Neural cell (in vitro differentiated cells): Measurements from ENCODE around the gene GABRQ. TPM values are rescaled to one million over a fixed set of nuclear protein-coding genes. Genes with fewer than 3 reads are reported as not detected.
A peak's percentile ranks its signal among the peaks of the same experiment; 100 is the strongest.

Experiments used
- H2AFZ ChIP-seq: fragments of 200-600, 300-800 bp; sonication (generic), shearing (Covaris generic); 2 replicates; pipeline ENCODE4 v1.6.0; 2014; ENCODE audit warnings: low read depth, mild to moderate bottlenecking, antibody characterized with exemption, low read length, moderate library complexity
- H3F3A ChIP-seq: fragments of 200-600 bp; shearing (Covaris generic); 2 replicates; pipeline ENCODE4 v1.6.1; 2016; ENCODE audit warnings: mild to moderate bottlenecking, moderate library complexity, mixed read lengths, antibody characterized with exemption, low read length; ENCODE audit not compliant: insufficient read depth, poor library complexity, severe bottlenecking
- H3K27ac ChIP-seq: fragments of 200-600, 300-800 bp; sonication (generic), shearing (Covaris generic); 2 replicates; pipeline ENCODE4 v1.5.1; 2014; ENCODE audit warnings: mild to moderate bottlenecking, low read length, moderate library complexity
- H3K27me3 ChIP-seq: fragments of 300-800, 200-600 bp; sonication (generic), shearing (Covaris generic); 2 replicates; pipeline ENCODE4 v1.6.0; 2014; ENCODE audit warnings: mild to moderate bottlenecking, low read depth, low read length, moderate library complexity; ENCODE audit not compliant: insufficient read depth
- H3K36me3 ChIP-seq: fragments of 300-800, 200-600 bp; sonication (generic), shearing (Covaris generic); 2 replicates; pipeline ENCODE4 v1.5.1; 2014; ENCODE audit warnings: mild to moderate bottlenecking, antibody characterized with exemption, low read length, moderate library complexity; ENCODE audit not compliant: insufficient read depth
- H3K4me2 ChIP-seq: fragments of 300-800, 200-600 bp; sonication (generic), shearing (Covaris generic); 2 replicates; pipeline ENCODE4 v1.6.0; 2014; ENCODE audit warnings: mild to moderate bottlenecking, low read length
- H3K4me3 ChIP-seq: fragments of 300-800, 200-600 bp; sonication (generic), shearing (Covaris generic); 2 replicates; pipeline ENCODE4 v1.5.1; 2014; ENCODE audit warnings: mild to moderate bottlenecking, low read length, moderate library complexity
- H3K79me2 ChIP-seq: fragments of 200-600 bp; shearing (Covaris generic); replicated peaks from 2 replicates; pipeline ENCODE4 v1.6.0; 2014; ENCODE audit warnings: mild to moderate bottlenecking, low read length, moderate library complexity; ENCODE audit not compliant: insufficient read depth
- H3K9ac ChIP-seq: fragments of 300-800, 200-600 bp; sonication (generic), shearing (Covaris generic); 2 replicates; pipeline ENCODE4 v1.6.1; 2016; ENCODE audit warnings: mild to moderate bottlenecking, low read length, mixed read lengths
- H3K9me2 ChIP-seq: fragments of 200-600 bp; shearing (Covaris generic); 2 replicates; pipeline ENCODE4 v1.6.1; 2016; ENCODE audit warnings: mild to moderate bottlenecking, low read length, mixed read lengths; ENCODE audit not compliant: insufficient read depth
- H3K9me3 ChIP-seq: fragments of 200-600, 300-800 bp; sonication (generic), shearing (Covaris generic); 2 replicates; pipeline ENCODE4 v1.6.1; 2016; ENCODE audit warnings: mild to moderate bottlenecking, mixed run types, low read length, moderate library complexity, mixed read lengths
- H4K20me1 ChIP-seq: fragments of 200-600 bp; shearing (Covaris generic); 2 replicates; pipeline ENCODE4 v1.6.1; 2016; ENCODE audit warnings: mild to moderate bottlenecking, mixed run types; ENCODE audit not compliant: insufficient read depth
- CTCF ChIP-seq: fragments of 450-650 bp; IDR thresholded peaks from 2 replicates; pipeline ENCODE4 v1.5.1; 2014; ENCODE audit warnings: antibody characterized with exemption, mild to moderate bottlenecking, moderate library complexity; ENCODE audit not compliant: poor library complexity, severe bottlenecking
- EP300 ChIP-seq: fragments of 450-650 bp; conservative IDR thresholded peaks from 2 replicates; pipeline ENCODE4 v1.6.1; 2014; ENCODE audit warnings: antibody characterized with exemption, mild to moderate bottlenecking, moderate library complexity; ENCODE audit not compliant: poor library complexity, severe bottlenecking
- EZH2 ChIP-seq: fragments of 200-600, 300-800 bp; shearing (Covaris generic), sonication (generic); IDR thresholded peaks from 2 replicates; pipeline ENCODE4 v1.6.1; 2014; ENCODE audit warnings: antibody characterized with exemption, low read length, borderline replicate concordance, mild to moderate bottlenecking; ENCODE audit not compliant: insufficient read depth, poor library complexity, severe bottlenecking
- MXI1 ChIP-seq: fragments of 450-650 bp; conservative IDR thresholded peaks from 2 replicates; pipeline ENCODE4 v1.6.1; 2014; ENCODE audit warnings: antibody characterized with exemption, mild to moderate bottlenecking; ENCODE audit not compliant: poor library complexity, severe bottlenecking
- POLR2AphosphoS5 ChIP-seq: IDR thresholded peaks from 2 replicates; pipeline ENCODE4 v1.6.1; 2012
- RAD21 ChIP-seq: fragments of 450-650 bp; conservative IDR thresholded peaks from 2 replicates; pipeline ENCODE4 v1.6.1; 2014; ENCODE audit warnings: antibody characterized with exemption, mild to moderate bottlenecking, moderate library complexity
- REST ChIP-seq: IDR thresholded peaks from 2 replicates; pipeline ENCODE4 v1.6.1; 2012; ENCODE audit warnings: borderline replicate concordance
- SMC3 ChIP-seq: fragments of 450-650 bp; conservative IDR thresholded peaks from 2 replicates; pipeline ENCODE4 v1.6.1; 2014; ENCODE audit warnings: antibody characterized with exemption, mild to moderate bottlenecking, moderate library complexity; ENCODE audit not compliant: poor library complexity
- TAF1 ChIP-seq: IDR thresholded peaks from 2 replicates; pipeline ENCODE4 v1.6.1; 2012; ENCODE audit warnings: low read depth
- polyA plus RNA-seq: library from polyadenylated mRNA; depleted of rRNA; stranded (reverse); fragments of >200 nt; gene quantifications from 2 replicates; pipeline ENCODE4 v1.2.3, GENCODE V29; 2014

GABRQ gene
- polyA plus RNA-seq, 1 donor from 2014 or later = 1.2 TPM

- no peak overlapping the region for H2AFZ ChIP-seq
These were observed 2.5 kb downstream of the GABRQ start for GRCh38 chrX:152640034-152640818.

GRCh38 chrX:152641256-152641875 is 3.7 kb downstream of the GABRQ start:
- H3F3A ChIP-seq = no peaks in the 10 kb centered on the region
- H3K4me3 ChIP-seq = no peak overlapping the region
- H2AFZ ChIP-seq = no peak overlapping the region
- TF ChIP-seq TAF1 (no peak), SMC3 (no peak)
- H3K79me2 ChIP-seq = no peaks in the 10 kb centered on the region
- H3K9me3 ChIP-seq = no peaks in the 10 kb centered on the region
- H3K4me2 ChIP-seq = no peak overlapping the region
- no peaks in the 10 kb centered on the region for H3K36me3 ChIP-seq
- no peak overlapping the region for H3K27ac ChIP-seq
- no peak overlapping the region for H3K9ac ChIP-seq
- H3K27me3 ChIP-seq = peaks cover 7% of the 10 kb centered on the region
- no peaks in the 10 kb centered on the region for H4K20me1 ChIP-seq
- H3K9me2 ChIP-seq = no peaks in the 10 kb centered on the region

More at GRCh38 chrX:152640034-152640818, 2.5 kb downstream of the GABRQ start:
- Histone ChIP-seq H4K20me1 (no peaks in the 10 kb centered on the region), H3K36me3 (no peaks in the 10 kb centered on the region), H3K27me3 (peaks cover 7% of the 10 kb centered on the region), H3K9ac (no peak overlapping the region), H3K4me3 (no peak overlapping the region), H3K9me3 (no peaks in the 10 kb centered on the region), H3K9me2 (no peaks in the 10 kb centered on the region), H3K79me2 (no peaks in the 10 kb centered on the region), H3K27ac (no peak overlapping the region), H3F3A (no peaks in the 10 kb centered on the region), H3K4me2 (no peak overlapping the region)
- TF ChIP-seq SMC3 (no peak), EP300 (no peak), REST (no peak), CTCF (no peak), TAF1 (no peak)

GRCh38 chrX:152641996-152642395 is 4.3 kb downstream of the GABRQ start:
- no peak overlapping the region for H3K4me2 ChIP-seq
- H2AFZ ChIP-seq = no peak overlapping the region
- TF ChIP-seq REST = no peak
- TF ChIP-seq CTCF = peak; percentile 53
- no peak for TF ChIP-seq POLR2AphosphoS5
- TF ChIP-seq EZH2 = no peak
- TF ChIP-seq RAD21 = peak; percentile 62
- no peak for TF ChIP-seq MXI1
- peak; percentile 68 for TF ChIP-seq SMC3

More at GRCh38 chrX:152641996-152642395, 4.3 kb downstream of the GABRQ start:
- Histone ChIP-seq H3K4me3 (no peak overlapping the region), H3K79me2 (no peaks in the 10 kb centered on the region), H3K27ac (no peak overlapping the region), H4K20me1 (no peaks in the 10 kb centered on the region), H3F3A (no peaks in the 10 kb centered on the region), H3K9ac (no peak overlapping the region), H3K9me3 (no peaks in the 10 kb centered on the region), H3K27me3 (peaks cover 7% of the 10 kb centered on the region), H3K36me3 (no peaks in the 10 kb centered on the region), H3K9me2 (no peaks in the 10 kb centered on the region)
